HG03103 (cell line): ENCODE measurements around the gene PIWIL4.

Experiments used
- ATAC-seq: cut with Tn5 transposase; IDR thresholded peaks from one replicate; pipeline ENCODE4 v1.9.1; 2021; ENCODE audit warnings: low read depth; ENCODE audit not compliant: unreplicated experiment

PIWIL4 gene

DNA sequence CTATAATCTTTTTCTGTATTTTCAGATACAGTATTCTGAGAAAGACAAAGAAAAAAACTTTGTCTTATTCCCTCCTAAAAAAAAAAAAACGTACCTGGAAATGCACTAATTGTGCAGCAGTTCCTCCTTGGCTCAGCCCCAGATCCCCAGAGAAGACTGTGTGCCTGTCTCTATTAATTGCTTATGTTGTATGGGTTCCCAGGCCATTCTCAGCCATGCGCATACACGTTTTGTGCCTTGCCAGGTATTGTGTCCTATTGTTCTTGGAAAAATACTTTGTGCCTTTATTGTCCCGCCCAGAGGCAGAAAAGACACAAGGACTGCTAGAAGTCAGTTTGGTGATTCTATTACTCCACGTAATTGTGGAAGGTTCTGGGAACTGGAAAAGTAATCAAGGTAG lies 91.2 kb downstream of the PIWIL4 start:
- no peak for ATAC-seq

DNA sequence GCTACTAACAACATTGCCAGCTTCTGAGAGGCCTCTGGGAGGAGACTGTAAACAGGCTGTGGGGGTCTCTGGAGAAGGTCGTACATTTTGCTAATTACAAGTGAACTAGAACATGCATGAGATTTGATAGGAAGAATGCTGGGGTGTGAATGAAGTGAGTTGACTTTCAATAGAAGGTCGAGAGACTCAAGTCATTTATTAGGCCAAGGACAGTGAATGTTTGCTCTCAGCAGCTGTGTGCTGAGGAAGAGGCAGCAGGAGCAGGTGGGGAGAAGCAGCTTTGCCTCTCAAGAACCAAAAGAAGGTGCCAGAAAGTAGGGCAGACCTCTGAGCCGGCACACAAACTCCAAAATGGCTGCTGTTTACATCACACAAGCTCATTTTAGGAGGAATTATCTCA lies 91.7 kb downstream of the PIWIL4 start:
- no peak for ATAC-seq

DNA sequence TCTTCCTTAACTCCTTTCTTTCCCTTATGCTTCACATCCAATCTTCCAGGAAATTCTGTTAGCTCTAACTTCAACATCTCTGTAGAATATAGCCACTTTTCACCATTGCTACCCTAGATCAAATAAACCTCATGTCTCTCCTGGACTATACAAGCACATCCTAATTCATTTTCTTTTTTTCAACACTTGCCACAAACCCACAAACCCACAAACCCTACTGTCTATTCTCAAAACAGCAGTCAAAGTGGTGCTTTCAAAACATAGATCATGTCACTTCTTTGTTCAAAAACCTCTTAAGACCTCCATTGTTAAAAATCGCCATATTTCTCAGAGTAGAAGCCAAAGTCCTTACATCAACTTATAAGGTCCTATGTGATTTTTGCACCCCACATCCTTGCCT lies 94.3 kb downstream of the PIWIL4 start:
- ATAC-seq: no peak

DNA sequence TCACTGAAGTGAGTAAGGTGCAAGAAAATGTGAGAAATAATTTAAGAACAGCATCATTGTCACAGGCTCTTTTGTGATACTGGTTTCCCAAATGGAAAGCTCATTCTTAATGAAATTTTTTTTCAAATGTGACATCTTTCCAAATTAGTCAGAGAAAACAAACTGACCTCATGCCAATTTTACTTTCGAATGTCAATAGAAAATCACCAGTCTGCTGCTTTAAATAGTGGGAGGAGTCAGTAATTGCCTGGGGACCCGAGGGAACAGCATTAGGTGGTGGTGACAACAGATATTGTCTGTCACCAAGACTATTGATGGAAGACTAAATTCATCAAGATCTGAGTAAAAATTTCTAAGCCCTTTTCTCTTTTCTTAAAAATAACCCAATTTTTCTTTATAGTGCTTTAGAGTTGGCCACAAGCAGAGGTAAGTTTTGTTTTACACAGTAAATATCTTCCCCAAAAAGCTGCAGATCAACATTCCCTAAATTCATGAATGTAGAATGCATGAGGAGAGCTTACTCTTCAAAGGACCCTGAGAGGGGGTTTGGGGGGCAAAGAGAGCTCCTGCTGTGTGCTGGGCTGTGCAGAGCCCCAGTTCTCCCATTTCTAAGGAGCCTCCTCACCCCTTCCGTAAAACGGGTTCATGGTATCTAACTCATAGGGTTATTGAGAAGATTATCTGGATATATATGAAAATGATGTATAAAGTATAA lies 95.1 kb downstream of the PIWIL4 start:
- no peak for ATAC-seq

DNA sequence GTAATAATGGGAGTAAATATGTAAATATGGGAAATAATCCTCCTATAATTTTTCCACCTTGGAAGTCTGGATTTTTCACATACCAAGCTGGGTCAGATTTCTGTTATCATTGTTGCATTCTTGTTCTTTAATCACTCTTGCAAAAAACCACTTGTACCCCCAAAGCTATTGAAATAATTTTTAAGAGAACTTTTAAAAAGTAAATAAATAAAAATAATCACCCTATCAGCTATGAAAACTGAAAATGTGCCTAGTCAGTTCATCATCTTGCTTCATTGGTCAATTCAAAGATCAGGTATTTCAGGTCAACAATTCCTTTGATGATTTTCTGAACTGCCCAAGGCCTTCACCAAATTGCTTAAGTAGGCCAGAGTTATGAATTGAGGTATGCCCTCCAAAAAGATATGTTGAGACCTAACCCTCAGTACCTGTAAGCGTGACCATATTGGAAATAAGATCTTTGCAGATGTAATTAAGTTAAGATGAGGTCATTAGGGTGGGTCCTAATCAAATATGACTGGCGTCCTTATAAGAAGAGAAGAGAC lies 95.8 kb downstream of the PIWIL4 start:
- ATAC-seq: no peak

DNA sequence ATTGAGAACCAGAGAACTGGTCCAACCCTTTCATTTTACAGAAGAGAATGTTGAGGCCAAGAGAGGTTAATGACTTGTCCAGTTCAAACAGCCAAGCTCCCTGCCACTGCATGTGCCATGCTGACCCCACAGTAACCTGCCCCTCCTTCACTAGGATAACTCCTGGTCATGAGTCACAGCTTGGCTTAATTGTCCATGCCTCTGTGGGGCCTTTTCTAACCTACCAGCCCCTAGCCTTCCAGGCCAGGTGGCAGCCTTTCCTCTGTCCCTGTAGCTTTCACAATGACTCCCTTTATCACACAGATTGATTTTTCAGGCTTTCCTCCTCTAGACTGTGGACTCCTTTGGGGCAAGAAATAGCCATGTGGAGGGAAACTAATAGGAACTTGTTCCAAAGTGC lies 97.2 kb downstream of the PIWIL4 start:
- ATAC-seq: no peak

DNA sequence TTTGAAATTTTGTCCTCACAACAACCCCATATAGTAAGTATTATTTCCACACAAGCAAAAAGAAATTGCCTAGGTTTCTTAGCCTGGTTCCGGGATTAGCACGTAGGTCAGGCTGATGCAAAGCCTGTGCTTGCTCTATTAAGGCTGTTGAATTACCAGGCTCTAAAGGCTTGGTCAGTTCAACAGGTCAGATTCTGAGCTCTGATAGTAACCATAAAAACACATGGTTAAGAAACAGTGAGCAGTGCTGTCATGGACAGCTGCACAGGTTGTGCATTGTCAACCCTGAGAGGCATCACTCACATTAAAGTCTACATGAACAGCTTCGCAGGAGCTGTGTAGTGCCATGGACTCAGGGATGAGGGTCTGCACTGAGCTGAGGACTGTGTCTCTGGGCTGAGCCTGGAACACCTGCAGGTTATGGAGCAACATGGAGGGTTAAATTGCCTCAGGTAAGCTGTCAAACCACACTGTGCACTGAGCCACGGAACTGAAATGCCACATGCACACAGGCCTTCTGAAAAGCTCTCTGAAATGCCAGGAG lies 98.0 kb downstream of the PIWIL4 start:
- no peak for ATAC-seq

DNA sequence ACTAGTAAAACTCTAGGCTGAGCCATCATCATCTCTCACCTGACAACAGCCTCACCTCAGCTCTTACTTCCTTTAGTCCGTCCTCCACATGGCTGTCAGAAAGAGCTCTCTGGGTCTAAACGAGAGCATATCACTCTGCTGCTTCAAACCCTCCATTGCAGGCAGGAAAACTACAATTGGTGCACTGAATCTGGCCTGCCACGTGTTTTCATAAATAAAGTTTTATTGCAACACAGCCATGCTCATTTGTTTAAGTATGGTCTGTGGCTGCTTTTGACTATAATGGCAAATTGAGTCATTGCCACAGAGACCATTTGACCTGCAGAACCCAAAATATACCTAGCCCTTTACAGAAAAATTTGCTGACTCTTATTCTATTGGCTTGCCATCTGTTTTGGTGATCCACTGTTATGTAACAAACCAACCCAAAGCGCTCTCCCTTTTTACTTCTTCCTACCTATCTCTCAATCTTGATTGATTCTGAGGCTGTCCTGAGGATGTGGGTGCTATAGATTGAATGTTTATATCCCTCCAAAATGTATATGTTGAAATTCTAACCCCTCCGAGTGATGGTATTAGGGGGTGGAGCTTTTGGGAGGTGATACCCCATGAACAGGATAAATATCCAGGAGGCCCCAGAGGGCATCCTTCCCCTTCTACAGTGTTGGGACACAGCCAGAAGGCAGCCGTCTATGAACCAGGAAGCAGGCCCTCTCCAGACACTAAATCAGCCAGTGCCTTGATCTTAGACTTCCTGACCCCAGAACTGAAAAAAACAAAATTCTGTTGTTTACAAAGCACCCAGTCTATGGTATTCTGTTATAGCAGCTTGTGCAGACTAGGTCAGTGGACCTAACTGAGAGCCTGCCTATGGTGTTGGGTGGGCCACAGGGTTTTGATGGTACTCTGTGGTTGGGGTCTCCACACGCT lies 99.9 kb downstream of the PIWIL4 start:
- no peak for ATAC-seq

DNA sequence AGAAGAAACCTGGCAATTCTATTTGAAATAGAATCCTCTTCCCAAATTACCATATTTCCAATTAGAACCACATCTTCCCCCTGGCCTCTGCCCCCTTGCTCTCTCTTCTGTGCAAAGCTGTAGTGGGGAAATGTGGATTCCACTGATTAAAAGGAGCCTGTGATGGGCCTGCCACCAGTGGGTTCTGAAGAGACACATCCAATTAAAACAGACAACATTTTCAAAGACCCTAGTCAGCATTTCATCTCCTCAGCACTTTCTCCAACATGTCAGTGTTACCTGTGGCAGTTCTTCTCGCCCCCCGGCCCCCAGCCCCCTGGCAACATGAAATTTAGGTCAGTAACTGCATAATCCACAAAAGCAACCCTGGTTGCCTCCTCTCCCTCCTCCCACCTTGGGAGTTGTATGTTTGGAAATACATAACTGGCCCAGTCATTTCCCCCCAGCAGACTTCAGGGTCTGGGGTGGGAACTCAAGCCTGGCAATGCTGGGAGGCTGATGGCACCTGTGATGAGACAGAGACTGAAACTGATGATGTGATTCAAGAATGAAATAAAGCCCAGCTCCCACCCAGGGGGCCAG lies 101.1 kb downstream of the PIWIL4 start:
- no peak for ATAC-seq

DNA sequence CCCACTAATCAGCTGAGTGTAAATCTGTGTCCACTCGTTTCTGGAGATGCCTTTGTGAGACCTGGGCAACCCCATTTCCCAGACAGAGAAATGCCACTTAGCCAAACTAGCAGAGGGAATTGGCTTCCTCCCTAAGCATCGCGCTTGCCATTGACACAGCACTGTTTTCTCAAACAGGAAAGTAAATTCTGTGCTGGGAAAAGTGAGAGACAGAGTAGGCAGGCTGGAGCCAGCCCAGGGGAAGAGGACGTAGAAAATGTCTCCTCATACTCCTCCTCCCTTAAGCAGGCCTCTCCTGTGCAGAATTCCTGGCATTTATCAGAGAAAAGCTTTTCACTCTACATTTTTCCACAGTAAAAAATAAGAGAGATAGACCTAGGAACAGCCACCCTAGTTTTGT lies 101.9 kb downstream of the PIWIL4 start:
- ATAC-seq: no peak
